Activated CD4-positive, alpha-beta T cell treated with anti-CD3 and anti-CD28 coated beads for 4 hours (primary cell): ENCODE results near the gene ARHGAP6.
"Not testable (repeated sequence)": the region's sequence is repeated elsewhere in the genome, so short reads cannot be mapped to it uniquely, and the experiment has no call there.

Source experiments
- DNase-seq, 2 donors: peaks; one replicate each; pipeline ENCODE4 v3.0.0-alpha.2; 2020

ARHGAP6 gene

GRCh38 chrX:11273544-11273943 lies 392.2 kb downstream of the ARHGAP6 start:
- DNase-seq = no peak

GRCh38 chrX:11272863-11273262 lies 392.9 kb downstream of the ARHGAP6 start:
- no peak for DNase-seq

- no peak for DNase-seq
Measured at GRCh38 chrX:11272290-11272689, 393.4 kb downstream of the ARHGAP6 start.

GRCh38 chrX:11269996-11270395 lies 395.7 kb downstream of the ARHGAP6 start:
- no peak for DNase-seq

DNA sequence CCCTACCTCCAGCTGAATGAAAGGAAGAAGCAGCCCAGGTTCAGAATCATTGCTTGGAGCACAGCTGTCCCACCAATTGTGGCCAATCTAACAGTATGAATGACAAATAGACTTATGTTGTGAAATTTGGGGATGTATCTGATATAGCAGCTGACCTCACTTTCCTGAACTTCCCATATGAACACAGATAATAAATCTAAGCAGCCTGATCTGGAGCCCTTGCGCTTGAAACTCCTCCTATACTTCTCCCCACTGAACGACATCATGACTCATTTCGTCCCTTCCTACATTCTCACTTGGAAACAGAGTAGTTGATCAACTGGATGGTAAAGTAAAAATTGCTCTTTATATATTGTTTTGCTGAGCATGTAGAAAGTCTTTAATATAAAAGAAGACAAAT lies 396.7 kb downstream of the ARHGAP6 start:
- no peak for DNase-seq

DNA sequence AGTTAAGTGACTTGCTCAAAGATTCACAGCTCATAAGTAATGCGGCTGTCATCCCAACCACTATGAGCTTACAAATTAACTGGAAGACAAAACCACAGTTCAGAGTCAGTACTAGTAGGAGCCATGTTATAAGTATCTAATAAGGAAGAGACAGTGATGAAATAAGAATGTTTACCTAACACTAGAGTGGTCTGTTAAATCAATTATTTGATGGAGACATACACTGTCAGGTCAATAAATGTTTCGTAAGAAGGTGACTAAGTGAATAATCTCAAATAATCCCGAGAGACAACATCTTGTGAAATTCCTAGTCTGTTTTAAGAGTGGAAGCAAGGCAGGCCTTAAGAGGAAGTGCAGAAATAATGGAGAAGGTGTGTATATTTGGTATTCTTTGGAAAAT lies 398.3 kb downstream of the ARHGAP6 start:
- DNase-seq = no peak

- DNase-seq = no peak
Measured at GRCh38 chrX:11266573-11267003, 399.1 kb downstream of the ARHGAP6 start.

GRCh38 chrX:11265352-11265751 lies 400.4 kb downstream of the ARHGAP6 start:
- DNase-seq = no peak

DNA sequence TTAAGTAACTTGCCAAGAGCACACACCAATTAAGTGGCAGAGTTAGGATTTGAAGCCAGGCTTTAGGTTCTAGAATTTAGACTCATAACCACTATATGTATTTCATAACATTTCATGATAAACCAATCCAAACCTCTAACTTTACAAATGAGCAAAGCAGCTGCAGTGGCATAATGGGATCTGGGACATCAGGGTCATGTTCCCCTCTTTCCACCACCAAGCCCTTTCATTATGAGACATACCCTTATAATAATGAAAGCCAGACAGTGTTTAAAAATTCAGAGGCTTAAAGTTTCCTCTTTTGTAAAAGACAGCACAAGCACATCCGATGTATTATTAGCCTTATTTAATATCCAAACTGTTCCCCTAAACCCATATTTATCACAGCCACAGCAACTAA lies 400.8 kb downstream of the ARHGAP6 start:
- DNase-seq = no peak

- no peak for DNase-seq
Measured at GRCh38 chrX:11261260-11261659, 404.5 kb downstream of the ARHGAP6 start.

DNA sequence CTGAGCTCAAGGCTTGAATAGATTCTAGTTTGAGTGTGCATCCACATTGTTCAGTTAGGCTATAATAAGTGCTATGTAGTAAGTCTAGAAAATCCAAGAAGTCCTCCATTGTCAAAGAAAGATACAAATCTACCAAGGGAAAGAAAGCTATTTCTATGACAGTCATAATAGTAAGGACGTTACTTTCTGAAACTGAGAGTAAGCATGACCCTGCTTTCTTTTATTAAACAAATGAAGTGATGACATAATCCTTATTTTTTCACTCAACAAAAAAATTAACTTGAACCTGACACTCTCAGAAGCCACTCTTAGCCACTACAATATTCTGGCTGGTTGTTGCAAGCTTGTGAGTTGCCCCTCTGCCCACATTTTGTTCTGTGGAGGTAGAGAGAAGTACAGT lies 406.3 kb downstream of the ARHGAP6 start:
- no peak for DNase-seq

DNA sequence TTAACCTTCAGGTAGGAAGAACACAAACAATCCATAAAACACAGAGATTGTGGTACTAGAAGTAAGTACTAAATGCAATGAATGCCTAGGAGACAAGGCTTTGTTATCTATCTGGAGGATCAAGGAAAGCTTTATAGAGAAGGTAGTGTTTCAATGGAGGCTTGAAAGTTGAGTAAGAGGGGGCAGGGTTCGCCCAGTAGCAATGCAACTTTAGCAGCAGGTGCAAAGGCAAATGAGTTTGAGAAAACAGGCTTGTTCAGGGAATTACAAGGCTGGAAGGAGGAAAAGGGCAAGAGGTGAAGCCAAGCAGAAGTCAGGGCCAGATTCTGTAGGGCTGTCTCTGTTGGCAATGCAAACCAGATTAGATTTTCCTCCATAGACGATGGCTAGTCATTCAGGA lies 408.0 kb downstream of the ARHGAP6 start:
- no peak for DNase-seq

DNA sequence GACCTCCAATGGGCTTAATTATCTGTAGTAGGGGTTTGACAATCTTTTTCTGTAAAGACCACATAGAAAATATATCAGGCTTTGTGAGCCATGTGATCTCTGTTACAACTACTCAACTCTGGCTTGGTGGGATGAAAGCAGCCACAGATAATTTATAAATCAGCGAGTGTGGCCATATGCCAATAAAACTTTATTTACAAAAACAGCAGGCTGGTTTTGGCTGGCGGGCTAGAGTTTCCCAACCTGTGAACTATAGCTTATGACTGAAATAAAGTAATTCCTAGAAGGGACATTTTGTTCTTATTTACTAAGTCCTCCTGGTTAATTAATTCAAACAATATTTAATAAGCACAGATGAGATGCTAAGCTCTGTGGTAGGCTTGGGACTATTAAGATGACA lies 408.4 kb downstream of the ARHGAP6 start:
- no peak for DNase-seq

DNA sequence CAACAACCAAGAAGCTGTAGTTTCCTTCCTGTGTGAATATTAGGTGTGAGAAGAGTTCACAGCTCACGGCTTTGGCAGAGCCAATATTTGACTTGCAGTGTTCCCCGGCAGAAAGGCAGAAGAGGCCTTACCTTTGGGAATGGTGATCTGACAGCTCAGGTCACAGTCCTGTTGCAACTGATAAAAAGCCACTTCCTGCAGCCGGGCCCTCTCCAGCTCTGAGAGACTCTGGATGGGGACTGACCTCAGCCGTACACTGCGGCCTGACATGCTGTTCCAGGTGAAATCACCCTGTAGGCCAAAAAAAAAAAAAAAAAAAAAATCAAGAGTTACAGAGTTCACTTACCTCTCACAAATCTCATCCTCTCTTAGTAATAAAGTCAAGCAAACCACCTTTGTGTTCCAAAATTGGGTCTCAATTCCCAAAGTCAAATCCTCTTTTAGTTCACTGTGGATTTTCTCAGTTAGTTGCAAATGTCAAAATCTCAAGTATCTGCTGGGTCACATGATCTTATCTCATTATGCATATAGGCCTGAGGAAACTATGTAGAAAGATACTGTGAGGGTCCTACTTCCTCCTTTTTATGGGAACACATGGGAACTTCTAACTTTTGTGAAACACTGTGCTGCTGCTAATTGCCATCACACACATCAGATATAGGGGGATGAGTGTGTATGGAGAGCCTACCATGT lies 411.2 kb downstream of the ARHGAP6 start:
- no peak for DNase-seq

GRCh38 chrX:11244636-11245035 lies 421.1 kb downstream of the ARHGAP6 start:
- DNase-seq = no peak

GRCh38 chrX:11242704-11243103 lies 423.0 kb downstream of the ARHGAP6 start:
- no peak for DNase-seq

DNA sequence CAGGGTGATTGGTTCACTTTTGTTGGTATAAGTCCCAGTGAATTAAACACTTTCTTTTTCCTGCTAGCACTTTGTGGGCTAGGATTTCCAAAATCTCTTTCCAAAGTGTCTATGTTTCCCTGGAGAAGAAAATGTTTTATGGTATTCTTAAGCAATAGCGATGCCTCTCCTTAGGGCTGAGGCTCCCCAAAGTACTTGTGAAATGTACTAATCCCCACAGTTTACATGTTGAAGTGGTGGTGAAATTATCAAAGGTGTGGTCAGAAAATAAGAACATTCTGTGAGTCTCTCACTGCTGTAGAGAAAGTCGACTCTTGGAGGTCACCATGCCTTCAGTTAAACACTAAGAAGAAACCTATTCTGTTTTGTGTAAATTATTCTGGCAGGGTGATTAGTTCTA lies 424.0 kb downstream of the ARHGAP6 start:
- DNase-seq = no peak

- DNase-seq = no peak
Measured at GRCh38 chrX:11239230-11239629, 426.5 kb downstream of the ARHGAP6 start.

- DNase-seq = not testable (repeated sequence)
Measured at GRCh38 chrX:11235377-11235776, 430.3 kb downstream of the ARHGAP6 start.

GRCh38 chrX:11215191-11215921 lies 450.4 kb downstream of the ARHGAP6 start:
- no peak for DNase-seq

DNA sequence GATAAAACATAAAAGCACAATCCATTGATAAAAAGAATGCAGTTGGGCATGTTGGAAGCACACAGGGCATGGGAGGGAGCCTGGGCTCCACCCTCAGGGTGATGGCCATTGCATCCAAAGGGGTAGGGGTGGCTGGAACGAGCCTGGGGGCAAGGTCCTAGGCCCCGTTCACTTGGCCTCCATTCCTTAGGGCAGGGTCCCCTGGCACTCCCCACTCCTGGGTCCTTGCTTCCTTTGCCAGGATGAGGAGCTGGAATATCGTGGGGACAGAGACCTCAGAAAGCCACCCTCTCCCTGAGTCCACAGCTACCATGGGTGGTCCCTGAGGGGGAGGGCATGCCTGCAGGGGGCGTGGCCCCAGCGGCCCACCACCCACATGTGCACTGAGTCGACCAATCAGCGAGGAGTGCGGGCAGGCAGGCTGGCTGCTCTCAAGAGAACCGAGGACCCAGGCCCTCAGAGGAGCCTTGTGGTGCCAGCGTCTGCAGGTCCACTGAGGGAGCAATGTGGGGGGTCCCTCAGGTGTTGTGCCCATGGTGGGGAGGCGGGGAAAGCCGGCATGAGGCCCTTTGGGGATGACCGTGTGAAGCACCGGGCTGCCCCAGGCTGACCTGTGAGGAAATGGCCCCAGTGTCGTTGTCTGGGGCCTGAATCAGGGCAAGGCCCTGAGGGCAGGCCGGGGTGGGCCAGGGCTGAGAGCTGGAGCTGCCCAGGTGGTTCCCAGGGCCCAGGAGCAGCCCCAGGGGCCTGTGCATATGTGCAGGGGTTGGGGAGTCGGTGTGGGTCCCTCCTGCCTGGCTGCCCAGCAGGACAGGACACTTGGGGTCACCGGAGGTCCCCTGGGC lies 451.2 kb downstream of the ARHGAP6 start:
- DNase-seq = no peak

GRCh38 chrX:11212741-11213140 lies 453.0 kb downstream of the ARHGAP6 start:
- no peak for DNase-seq

DNA sequence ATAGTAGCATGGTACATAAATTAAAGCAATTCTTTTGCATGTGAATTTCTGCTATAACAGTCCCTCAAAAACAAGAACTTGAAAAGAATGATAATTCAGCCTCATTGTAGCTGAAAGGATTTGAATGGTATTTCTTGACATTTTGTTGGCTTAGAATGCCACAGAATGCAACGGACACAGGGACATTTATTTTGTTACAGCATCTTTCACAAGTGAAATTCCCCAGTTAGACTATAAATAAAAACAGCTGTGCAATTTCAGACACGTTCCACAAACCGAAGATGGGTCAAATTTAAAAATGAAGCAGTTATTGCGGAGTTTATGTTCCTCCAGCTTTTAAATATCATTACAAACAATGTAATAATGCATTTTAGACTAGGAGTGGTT lies 455.3 kb downstream of the ARHGAP6 start:
- DNase-seq = no peak
